GM19467 (cell line): ENCODE measurements around the gene POMT1.

ENCODE experiments used
- ATAC-seq: cut with Tn5 transposase; IDR thresholded peaks from one replicate; pipeline ENCODE4 v1.9.1; 2021; ENCODE audit warnings: mild to moderate bottlenecking, moderate library complexity; ENCODE audit not compliant: unreplicated experiment

Gene POMT1

GRCh38 chr9:131475956-131476776, 26.6 kb upstream of the POMT1 start:
- no peak for ATAC-seq

GRCh38 chr9:131476777-131477345, 25.9 kb upstream of the POMT1 start:
- ATAC-seq: no peak

GRCh38 chr9:131477367-131477766, 25.4 kb upstream of the POMT1 start:
- ATAC-seq: no peak

- ATAC-seq: no peak
Measured at GRCh38 chr9:131477816-131478419, 24.8 kb upstream of the POMT1 start.

GRCh38 chr9:131478421-131478868, 24.3 kb upstream of the POMT1 start:
- ATAC-seq: no peak

GRCh38 chr9:131478911-131479310, 23.8 kb upstream of the POMT1 start:
- ATAC-seq: no peak

- no peak for ATAC-seq
Measured at GRCh38 chr9:131480258-131480657, 22.5 kb upstream of the POMT1 start.

GRCh38 chr9:131481441-131482342, 21.0 kb upstream of the POMT1 start:
- ATAC-seq: no peak

GRCh38 chr9:131482343-131483006, 20.2 kb upstream of the POMT1 start:
- no peak for ATAC-seq

- no peak for ATAC-seq
Measured at GRCh38 chr9:131483319-131484050, 19.2 kb upstream of the POMT1 start.

- ATAC-seq: no peak
Measured at GRCh38 chr9:131484051-131484445, 18.7 kb upstream of the POMT1 start.

GRCh38 chr9:131484560-131485185, 18.0 kb upstream of the POMT1 start:
- ATAC-seq: no peak

- ATAC-seq: no peak
Measured at GRCh38 chr9:131485206-131485605, 17.5 kb upstream of the POMT1 start.

GRCh38 chr9:131485728-131486422, 16.8 kb upstream of the POMT1 start:
- no peak for ATAC-seq

- no peak for ATAC-seq
Measured at GRCh38 chr9:131487001-131487400, 15.7 kb upstream of the POMT1 start.

- ATAC-seq: no peak
Measured at GRCh38 chr9:131487621-131488031, 15.1 kb upstream of the POMT1 start.

- no peak for ATAC-seq
Measured at GRCh38 chr9:131490514-131490913, 12.2 kb upstream of the POMT1 start.

- no peak for ATAC-seq
Measured at GRCh38 chr9:131491001-131491710, 11.6 kb upstream of the POMT1 start.
